DMS153 (cell line): ENCODE measurements around the gene HADH.
"Not testable (repeated sequence)": the region's sequence is repeated elsewhere in the genome, so short reads cannot be mapped to it uniquely, and the experiment has no call there.

Source experiments
- DNase-seq: peaks from one replicate; lab custom pipeline; 2025; lab: John Stamatoyannopoulos, UW

Gene HADH

DNA sequence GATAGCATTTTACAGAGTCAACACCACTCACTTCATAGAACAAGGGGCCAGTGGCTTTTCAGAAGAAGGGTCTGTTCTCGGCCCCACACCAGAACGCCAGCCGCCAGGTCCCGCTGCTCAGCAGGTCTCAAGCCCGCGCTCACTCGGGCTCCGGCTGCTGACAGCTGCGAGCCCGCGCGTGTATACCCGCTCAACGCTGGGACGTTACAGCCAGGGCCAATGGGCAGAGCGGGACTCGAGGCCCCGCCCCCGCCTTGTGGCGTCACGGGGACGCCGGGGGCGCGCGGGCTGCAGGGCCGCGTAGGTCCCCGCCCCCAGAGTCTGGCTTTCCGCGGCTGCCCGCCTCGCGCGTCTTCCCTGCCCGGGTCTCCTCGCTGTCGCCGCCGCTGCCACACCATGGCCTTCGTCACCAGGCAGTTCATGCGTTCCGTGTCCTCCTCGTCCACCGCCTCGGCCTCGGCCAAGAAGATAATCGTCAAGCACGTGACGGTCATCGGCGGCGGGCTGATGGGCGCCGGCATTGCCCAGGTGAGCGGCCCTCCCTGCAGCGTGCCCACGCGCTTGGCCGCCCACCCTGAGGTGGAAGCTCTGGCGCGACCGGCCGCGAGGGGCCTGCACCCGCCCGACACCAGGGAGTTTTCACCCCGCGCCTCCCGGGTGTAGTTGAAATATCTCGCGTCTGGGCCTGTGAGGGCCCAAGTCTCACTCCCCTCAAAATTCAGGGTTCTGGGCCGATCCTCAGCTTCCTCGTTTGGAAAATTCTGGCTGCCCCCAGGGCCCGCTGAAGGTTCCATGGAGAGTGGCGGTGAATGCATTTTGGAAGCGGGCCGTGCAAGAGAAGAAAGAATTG is at the start of gene HADH:
HADH (plus strand) TSS at position 353 of the 850 bp plus-strand sequence; CDS start at position 397, 44 bp downstream.
- DNase-seq: peak; percentile 89

DNA sequence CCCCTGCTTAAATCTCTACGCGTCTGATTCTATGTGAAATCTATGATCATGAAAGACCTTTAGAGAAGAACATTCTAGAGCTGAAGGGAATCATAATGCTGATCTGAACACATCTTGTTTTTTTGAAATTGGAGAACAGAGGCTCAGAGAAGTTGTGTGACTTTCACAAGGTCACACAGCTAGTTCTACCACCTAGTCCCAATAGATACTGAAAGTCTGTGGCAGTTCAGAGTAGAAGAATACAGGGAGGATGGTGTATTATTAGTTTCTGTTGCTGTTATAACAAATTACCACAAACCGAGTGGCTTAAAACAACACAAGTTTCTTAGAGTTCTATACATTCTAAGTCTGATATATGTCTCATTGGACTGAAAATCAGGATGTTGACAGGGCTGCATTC is 43.9 kb upstream of the HADH start:
- no peak for DNase-seq

DNA sequence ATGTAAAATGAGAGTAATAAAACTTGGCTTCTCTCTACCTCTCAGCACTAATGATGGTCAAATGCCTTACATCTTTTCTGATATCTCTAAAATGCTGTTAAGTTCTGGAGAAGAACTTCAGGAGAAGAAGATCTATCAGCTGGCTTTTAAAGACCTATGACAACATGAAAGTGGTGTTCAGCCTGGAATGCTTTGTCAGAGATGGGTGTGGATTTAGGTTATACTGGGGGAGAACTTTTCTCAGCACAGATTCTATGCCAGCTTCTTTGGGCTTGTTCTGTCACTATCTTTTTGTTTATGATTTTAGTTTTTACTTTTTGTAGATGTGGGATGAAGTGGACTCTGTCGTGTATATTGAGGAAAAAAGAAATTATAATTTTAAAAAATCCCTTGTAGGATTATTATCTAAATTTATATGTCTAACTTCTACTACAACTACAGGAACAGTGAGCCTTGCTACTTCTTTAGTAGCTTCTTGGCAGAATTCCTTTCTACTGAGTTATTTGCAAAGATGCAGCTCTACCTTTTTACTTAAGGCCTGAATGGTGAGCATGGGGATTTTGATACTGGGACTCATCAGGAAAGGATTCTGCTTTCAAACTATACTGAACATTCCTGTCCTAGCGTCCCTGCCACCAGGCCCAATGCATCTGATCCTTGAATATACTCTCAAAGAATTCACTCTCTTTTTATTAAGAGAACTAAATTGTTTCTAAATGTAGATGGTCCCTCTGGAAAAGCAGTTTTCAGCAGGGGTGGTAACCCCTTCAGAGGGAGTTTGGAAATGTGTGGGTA is 38.7 kb upstream of the HADH start:
- no peak for DNase-seq

DNA sequence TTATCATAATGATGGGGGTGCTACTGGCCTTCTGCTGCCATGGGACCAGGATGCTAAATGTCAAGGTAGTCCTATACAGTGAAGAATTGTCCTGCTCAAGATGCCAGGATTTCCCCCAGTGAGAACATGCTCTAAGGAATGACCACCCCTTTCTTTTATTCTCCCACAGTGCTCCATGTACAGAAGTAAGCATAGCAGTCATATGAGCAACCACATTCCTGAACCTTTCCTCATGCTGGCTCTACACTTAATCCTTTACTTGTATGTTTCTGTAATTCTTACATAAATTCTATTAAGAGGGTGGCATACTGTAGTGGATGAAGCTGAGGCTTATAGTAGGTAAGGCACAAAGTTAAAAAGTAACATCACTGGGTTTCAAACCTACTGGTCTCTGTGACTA is 38.1 kb upstream of the HADH start:
- DNase-seq: no peak

- DNase-seq: no peak
Observed at GRCh38 chr4:107956011-107956410, 33.7 kb upstream of the HADH start.

DNA sequence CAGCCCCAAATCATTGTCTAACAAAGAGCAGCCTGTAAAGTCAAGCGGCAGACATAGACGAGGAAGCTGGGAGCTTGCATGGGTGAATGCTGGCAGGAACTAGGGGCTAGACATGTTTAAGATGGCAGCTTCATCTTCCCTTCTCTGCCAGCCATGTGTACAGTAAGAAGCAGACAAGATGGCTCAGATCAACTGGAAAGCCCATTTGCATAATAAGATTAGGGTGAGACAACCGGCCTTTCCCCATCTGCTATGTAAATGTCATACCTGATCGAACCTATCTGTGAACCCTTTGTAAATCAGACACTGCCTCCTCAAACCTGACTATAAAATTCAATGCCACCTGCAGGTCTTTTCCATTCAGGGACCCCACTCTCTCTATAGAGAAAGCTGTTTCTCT is 22.8 kb upstream of the HADH start:
- DNase-seq: no peak

GRCh38 chr4:107967519-107967918 is 22.2 kb upstream of the HADH start:
- DNase-seq: not testable (repeated sequence)

DNA sequence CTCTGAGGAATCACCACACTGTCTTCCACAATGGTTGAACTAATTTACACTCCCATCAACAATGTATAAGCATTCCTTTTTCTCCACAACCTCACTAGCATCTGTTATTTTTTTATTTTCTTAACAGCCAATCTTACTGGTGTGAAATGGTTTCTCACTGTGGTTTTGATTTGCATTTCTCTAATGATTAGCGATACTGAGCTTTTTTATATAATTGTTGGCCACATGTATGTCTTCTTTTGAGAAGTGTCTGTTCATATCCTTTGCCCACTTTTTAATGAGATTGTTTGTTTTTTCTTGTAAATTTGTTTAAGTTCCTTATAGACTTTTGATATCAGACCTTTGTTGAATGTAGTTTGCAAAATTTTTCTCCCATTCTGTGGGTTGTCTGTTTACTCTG is 21.8 kb upstream of the HADH start:
- not testable (repeated sequence) for DNase-seq

GRCh38 chr4:107970063-107970798 is 19.5 kb upstream of the HADH start:
- no peak for DNase-seq

DNA sequence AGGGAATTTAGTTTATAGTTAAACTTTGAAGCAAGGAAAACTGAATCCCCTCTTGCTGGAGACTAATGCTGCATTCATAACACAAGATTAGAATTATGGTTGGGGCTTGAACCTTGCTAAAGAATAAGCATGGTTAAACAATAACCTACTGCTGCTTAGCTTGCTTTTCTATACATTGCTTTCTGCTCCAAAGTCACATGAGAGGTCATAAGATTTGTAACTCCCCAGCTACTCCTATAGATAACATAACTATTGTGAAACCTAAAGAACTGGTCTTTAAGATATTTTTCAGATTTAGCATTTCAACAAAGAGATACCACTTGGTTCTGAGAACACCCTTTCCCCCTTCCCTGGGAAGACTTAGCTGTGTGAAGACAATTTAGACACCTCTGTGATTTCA is 17.1 kb upstream of the HADH start:
- no peak for DNase-seq

DNA sequence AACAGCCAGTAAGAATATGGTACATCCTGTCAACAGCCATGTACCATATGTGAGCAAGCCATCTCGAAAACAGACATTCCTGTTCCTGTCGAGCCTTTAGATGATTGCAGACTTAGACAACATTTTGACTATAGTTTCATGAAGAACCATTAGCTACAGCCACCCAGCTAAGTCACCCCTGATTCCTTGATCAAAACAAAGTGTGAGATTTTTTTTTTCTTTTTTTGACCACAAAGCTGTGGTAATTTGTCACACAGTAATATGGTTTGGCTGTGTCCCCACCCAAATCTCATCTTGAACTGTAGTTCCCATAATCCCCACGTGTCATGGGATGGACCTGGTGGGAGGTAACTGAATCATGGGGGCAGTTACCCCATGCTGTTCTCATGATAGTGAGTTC is 15.2 kb upstream of the HADH start:
- DNase-seq: no peak

DNA sequence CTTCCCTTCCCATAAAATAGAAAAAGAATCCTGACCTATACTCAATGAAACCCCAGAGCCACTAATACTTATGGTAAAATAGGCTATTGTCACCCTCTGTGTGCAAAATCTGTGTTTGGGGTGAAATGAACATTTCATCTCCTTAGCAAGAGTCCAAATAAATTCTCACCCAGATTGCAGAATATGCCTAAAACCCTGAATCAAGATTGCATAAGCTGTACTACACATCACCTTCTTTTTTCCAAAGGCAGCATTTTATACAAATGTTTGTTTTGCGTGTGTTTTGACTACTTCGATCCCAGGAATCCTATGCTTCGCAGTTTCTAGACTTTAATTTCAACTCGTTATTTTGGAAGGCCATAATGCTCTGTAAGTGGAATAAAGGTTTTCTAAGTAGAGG is 12.2 kb upstream of the HADH start:
- no peak for DNase-seq

DNA sequence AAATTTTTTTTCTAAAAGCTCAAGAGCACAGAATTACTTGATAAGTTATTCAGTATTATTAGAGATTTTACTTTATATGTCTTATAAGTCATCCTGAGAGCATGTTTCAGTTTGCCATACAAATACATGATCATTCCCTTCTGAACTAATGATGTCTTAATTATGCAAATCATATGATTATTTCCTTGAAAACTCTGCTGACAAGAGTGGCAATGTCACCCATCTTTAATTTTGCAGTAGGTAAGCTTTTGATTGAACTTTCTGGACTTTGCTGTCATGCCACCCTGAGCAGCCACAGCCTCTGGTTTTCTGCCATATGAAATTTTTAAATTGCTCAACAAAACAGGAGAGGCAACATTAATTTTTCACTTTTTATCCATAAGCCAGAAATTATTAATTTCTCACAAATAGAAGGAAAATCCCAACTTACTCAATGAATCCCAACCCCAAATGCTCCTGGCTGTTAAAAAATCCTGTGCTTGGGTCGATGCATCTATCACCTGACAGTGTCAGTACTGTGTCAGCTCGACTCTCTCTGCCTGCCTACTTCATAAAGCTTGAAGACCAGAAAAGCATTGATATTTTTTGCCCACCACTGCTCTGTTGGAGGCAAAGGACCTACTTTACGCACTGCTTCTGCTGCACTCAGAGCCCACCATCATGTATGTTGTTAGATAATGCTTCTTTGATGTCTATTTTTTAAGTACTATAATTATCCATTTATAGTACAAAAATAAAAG is 11.6 kb upstream of the HADH start:
- no peak for DNase-seq

GRCh38 chr4:107978716-107979451 is 10.8 kb upstream of the HADH start:
- no peak for DNase-seq

- DNase-seq: no peak
Observed at GRCh38 chr4:107987916-107988762, 1.6 kb upstream of the HADH start.

DNA sequence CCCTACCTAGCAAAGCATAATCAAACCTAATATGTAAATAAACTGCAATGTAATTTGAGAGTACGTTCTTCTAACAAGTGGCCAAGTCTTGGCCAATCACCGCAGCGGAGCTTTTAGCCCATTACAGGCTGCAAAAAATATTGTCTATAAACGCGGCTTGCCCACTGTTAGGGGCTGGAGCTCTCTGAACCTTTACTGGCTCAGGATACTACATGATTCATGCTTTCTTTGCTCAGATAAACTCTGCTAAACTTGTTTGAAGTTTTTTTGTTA is 990 bp upstream of the HADH start:
- DNase-seq: peak; percentile 16

- no peak for DNase-seq
Observed at GRCh38 chr4:107989162-107989536, 540 bp upstream of the HADH start.

DNA sequence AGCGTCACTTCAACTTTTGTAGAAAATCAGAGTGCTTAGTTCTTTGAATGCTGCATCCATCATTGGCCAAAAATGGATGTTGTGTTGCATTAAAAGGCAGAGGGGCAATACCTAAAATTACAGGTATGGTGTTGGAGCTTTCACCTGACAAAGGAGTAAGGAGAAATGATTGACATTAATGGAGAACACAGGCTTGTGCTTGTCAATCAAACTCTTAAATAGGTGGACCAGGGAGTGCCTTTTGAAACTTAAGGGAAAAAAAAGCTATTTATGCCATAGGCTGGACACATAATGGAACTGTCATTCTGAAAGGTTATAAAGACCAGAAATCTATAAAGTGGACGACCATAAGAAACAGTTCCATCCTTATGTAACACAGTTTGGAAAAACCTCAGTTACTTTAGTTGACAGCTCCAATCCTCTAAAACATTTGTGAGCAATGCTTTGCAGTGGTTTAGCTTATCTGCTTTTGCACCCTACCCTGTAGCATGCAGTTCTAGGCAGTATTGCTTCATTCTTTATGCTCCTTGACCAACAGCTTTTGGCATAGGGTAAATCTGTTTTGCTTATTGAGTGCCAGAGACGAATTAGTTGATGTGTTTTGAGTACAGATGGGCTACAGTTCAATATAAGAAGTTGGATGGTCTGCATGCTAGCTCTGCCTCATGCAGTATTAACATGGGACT is 2.4 kb downstream of the HADH start:
- no peak for DNase-seq

DNA sequence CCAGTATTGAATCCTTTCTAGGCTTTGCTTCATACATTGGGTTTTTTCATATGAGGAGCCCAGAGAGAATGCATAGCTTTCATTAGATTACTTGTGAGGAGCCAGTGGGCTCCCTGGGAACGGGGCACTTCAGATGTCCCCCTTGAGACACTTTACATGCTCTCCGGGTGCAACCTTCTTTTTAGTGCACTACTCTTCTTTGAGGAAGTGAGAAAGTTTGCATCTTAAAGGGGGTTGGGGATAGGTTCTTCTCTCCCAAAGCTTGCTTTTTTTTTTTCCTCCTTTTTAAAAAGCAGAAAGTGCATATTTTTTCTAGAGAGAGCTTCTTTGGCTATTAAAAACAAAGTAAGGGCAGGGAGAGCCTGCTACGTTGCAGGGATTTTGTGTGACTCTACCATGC is 4.3 kb downstream of the HADH start:
- DNase-seq: no peak

- no peak for DNase-seq
Observed at GRCh38 chr4:107994894-107995293, 5.2 kb downstream of the HADH start.
